Hepatocyte (in vitro differentiated cells): ENCODE measurements around the gene CHST11. TPM values are rescaled to one million over a fixed set of nuclear protein-coding genes. Genes with fewer than 3 reads are reported as not detected.

Experiments
- DNase-seq: peaks from one replicate; pipeline ENCODE4 v3.0.0-alpha.2; 2016; ENCODE audit warnings: low spot score
- H2AFZ ChIP-seq: fragments of 200-600 bp; sonication (generic); 2 replicates; pipeline ENCODE4 v1.6.0; 2016; ENCODE audit warnings: antibody characterized with exemption, mild to moderate bottlenecking
- H3K27ac ChIP-seq: fragments of 200-600 bp; sonication (generic); 2 replicates; pipeline ENCODE4 v1.5.1; 2016; ENCODE audit warnings: mild to moderate bottlenecking
- H3K27me3 ChIP-seq: fragments of 200-600 bp; sonication (generic); 2 replicates; pipeline ENCODE4 v1.6.1; 2016
- H3K36me3 ChIP-seq: fragments of 200-600 bp; sonication (generic); replicated peaks from 2 replicates; pipeline ENCODE4 v1.5.1; 2016; ENCODE audit warnings: low read depth; ENCODE audit not compliant: insufficient read depth
- H3K4me1 ChIP-seq: fragments of 200-600 bp; sonication (generic); 2 replicates; pipeline ENCODE4 v1.5.1; 2016; ENCODE audit warnings: mild to moderate bottlenecking, moderate library complexity; ENCODE audit not compliant: insufficient read depth
- H3K4me2 ChIP-seq: fragments of 200-600 bp; sonication (generic); 2 replicates; pipeline ENCODE4 v1.6.0; 2016
- H3K4me3 ChIP-seq: fragments of 200-600 bp; sonication (generic); 2 replicates; pipeline ENCODE4 v1.5.1; 2016; ENCODE audit warnings: mild to moderate bottlenecking
- H3K79me2 ChIP-seq: fragments of 200-600 bp; sonication (generic); 2 replicates; pipeline ENCODE4 v1.6.0; 2017; ENCODE audit warnings: mild to moderate bottlenecking
- H3K9me2 ChIP-seq: fragments of 200-600 bp; sonication (generic); replicated peaks from 2 replicates; pipeline ENCODE4 v1.6.0; 2017; ENCODE audit warnings: mild to moderate bottlenecking; ENCODE audit not compliant: insufficient read depth
- H3K9me3 ChIP-seq: fragments of 200-600 bp; sonication (generic); 2 replicates; pipeline ENCODE4 v1.5.1; 2016; ENCODE audit warnings: low read depth, mild to moderate bottlenecking
- H4K20me1 ChIP-seq: fragments of 200-600 bp; sonication (generic); 2 replicates; pipeline ENCODE4 v1.6.0; 2016; ENCODE audit warnings: mild to moderate bottlenecking; ENCODE audit not compliant: insufficient read depth, poor library complexity, severe bottlenecking
- CTCF ChIP-seq: fragments of 200-600 bp; sonication (generic); IDR thresholded peaks from 2 replicates; pipeline ENCODE4 v1.5.1; 2016; ENCODE audit warnings: antibody characterized with exemption, mild to moderate bottlenecking; ENCODE audit not compliant: poor library complexity
- EZH2 ChIP-seq: fragments of 200-600 bp; sonication (generic); IDR thresholded peaks from 2 replicates; pipeline ENCODE4 v1.6.1; 2016; ENCODE audit warnings: antibody characterized with exemption, mild to moderate bottlenecking, borderline replicate concordance
- EZH2phosphoT487 ChIP-seq: fragments of 200-600 bp; sonication (generic); IDR thresholded peaks from one replicate; pipeline ENCODE4 v1.6.1; 2018; ENCODE audit warnings: antibody characterized with exemption, mild to moderate bottlenecking, low read depth, moderate library complexity; ENCODE audit not compliant: unreplicated experiment, severe bottlenecking
- WGBS: methylation state at CpG from one replicate; pipeline ENCODE4 v1.1.6; 2016; ENCODE audit warnings: low lambda C conversion rate; ENCODE audit errors: missing lambda C conversion rate; 5-methylcytosine and 5-hydroxymethylcytosine counted together
- polyA plus RNA-seq: library from polyadenylated mRNA; unstranded; fragments of >200 nt; fragmentation: Nextera tagmentation; extraction: Ambion mirVana; gene quantifications from 2 replicates; pipeline ENCODE4 v1.2.1, GENCODE V29; 2016
- total RNA-seq: library from RNA; depleted of rRNA; stranded (reverse); fragments of >200 nt; gene quantifications from 2 replicates; pipeline ENCODE4 v1.2.3, GENCODE V29; 2014

Gene CHST11
- total and polyA plus RNA-seq, 2 experiments from 2014 or later, result 5.2 to 8.9 TPM

DNA sequence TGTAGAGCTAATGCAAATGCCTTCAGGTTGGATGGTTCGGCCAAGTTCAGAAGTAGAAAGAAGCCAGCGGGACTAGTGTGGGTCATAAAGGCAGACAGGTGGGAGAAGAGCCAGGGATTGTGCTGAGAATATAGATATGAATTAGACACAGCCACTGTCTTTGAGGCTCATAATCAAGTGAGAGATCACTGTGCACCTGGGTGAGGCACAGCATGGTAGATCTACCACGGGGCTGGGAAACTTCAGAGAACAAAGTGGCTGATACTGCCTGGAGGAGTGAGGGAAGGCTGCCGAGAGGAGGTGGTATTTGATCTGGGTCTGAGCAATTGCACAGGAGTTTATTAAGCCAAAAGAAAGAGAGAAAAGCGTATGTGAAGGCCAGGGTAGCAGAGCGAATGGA is 40.6 kb upstream of the CHST11 start:
- no peak overlapping the region for H3K4me2 ChIP-seq
- no peak for DNase-seq
- 78% methylated on average over 6 of the region's 6 CpGs for WGBS
- H2AFZ ChIP-seq, result no peak overlapping the region
- no peaks in the 10 kb centered on the region for H3K27me3 ChIP-seq
- no peak overlapping the region for H3K4me3 ChIP-seq
- no peaks in the 10 kb centered on the region for H4K20me1 ChIP-seq
- no peaks in the 10 kb centered on the region for H3K9me3 ChIP-seq
- no peaks in the 10 kb centered on the region for H3K9me2 ChIP-seq
- H3K79me2 ChIP-seq, result no peaks in the 10 kb centered on the region
- TF ChIP-seq CTCF, result no peak
- no peaks in the 10 kb centered on the region for H3K36me3 ChIP-seq
- H3K4me1 ChIP-seq, result no peaks in the 10 kb centered on the region
- H3K27ac ChIP-seq, result no peak overlapping the region

DNA sequence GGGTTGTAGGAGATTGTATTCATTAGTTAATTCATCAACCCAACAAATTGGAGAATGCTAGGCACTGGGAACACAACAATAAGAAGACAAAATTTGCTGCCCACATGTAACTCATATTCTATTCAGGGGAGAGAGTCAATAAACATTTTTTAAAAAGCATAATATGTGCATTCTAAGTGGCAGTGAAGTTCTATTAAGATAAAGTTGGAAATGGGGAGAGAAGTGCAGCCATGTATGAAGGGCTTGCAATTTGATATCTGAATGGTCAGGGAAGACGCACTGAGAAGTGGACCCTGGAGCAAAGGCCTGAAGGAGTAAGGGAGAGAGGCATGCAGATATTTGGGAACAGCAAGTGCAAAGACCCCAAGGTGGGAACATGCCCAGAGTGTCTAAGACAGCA is 40.2 kb upstream of the CHST11 start:
- Histone ChIP-seq H3K4me3 (no peak overlapping the region), H3K9me3 (no peaks in the 10 kb centered on the region), H2AFZ (no peak overlapping the region), H3K36me3 (no peaks in the 10 kb centered on the region), H3K4me1 (no peaks in the 10 kb centered on the region), H3K4me2 (no peak overlapping the region), H3K27ac (no peak overlapping the region), H3K27me3 (no peaks in the 10 kb centered on the region), H3K9me2 (no peaks in the 10 kb centered on the region), H4K20me1 (no peaks in the 10 kb centered on the region), H3K79me2 (no peaks in the 10 kb centered on the region)
- DNase-seq, result no peak
- no peak for TF ChIP-seq CTCF
- no peak for TF ChIP-seq EZH2
- TF ChIP-seq EZH2phosphoT487, result no peak
- 0% methylated on average over 1 of the region's 1 CpG for WGBS

GRCh38 chr12:104419717-104420116 is 37.0 kb upstream of the CHST11 start:
- no peaks in the 10 kb centered on the region for H3K9me3 ChIP-seq
- no peak for DNase-seq
- WGBS, result 94% methylated on average over 2 of the region's 2 CpGs
- no peak overlapping the region for H3K4me2 ChIP-seq
- no peak overlapping the region for H2AFZ ChIP-seq
- H3K27ac ChIP-seq, result no peak overlapping the region
- no peaks in the 10 kb centered on the region for H3K79me2 ChIP-seq
- no peak for TF ChIP-seq CTCF
- no peak for TF ChIP-seq EZH2phosphoT487
- no peak for TF ChIP-seq EZH2
- H3K9me2 ChIP-seq, result no peaks in the 10 kb centered on the region
- H3K4me1 ChIP-seq, result no peaks in the 10 kb centered on the region
- H4K20me1 ChIP-seq, result no peaks in the 10 kb centered on the region
- H3K36me3 ChIP-seq, result no peaks in the 10 kb centered on the region
- no peaks in the 10 kb centered on the region for H3K27me3 ChIP-seq
- H3K4me3 ChIP-seq, result no peak overlapping the region

GRCh38 chr12:104420868-104421267 is 35.9 kb upstream of the CHST11 start:
- H3K4me2 ChIP-seq, result no peak overlapping the region
- no peaks in the 10 kb centered on the region for H3K9me3 ChIP-seq
- no peaks in the 10 kb centered on the region for H3K4me1 ChIP-seq
- H4K20me1 ChIP-seq, result no peaks in the 10 kb centered on the region
- WGBS, result 65% methylated on average over 2 of the region's 2 CpGs
- no peak overlapping the region for H3K27ac ChIP-seq
- TF ChIP-seq EZH2 (no peak), EZH2phosphoT487 (no peak), CTCF (no peak)
- H3K4me3 ChIP-seq, result no peak overlapping the region
- no peaks in the 10 kb centered on the region for H3K9me2 ChIP-seq
- no peaks in the 10 kb centered on the region for H3K79me2 ChIP-seq
- H3K27me3 ChIP-seq, result no peaks in the 10 kb centered on the region
- no peak for DNase-seq
- no peak overlapping the region for H2AFZ ChIP-seq
- H3K36me3 ChIP-seq, result no peaks in the 10 kb centered on the region
